Measurements from ENCODE around the gene GUCY1A1. TPM values are rescaled to one million over a fixed set of nuclear protein-coding genes. Genes with fewer than 3 reads are reported as not detected.
"Not testable (repeated sequence)": the region's sequence is repeated elsewhere in the genome, so short reads cannot be mapped to it uniquely, and the experiment has no call there.

The GUCY1A1 gene
- total RNA-seq, 4 donors from 2014 or later, result 50.3 to 73.7 (median 57.8) TPM

DNA sequence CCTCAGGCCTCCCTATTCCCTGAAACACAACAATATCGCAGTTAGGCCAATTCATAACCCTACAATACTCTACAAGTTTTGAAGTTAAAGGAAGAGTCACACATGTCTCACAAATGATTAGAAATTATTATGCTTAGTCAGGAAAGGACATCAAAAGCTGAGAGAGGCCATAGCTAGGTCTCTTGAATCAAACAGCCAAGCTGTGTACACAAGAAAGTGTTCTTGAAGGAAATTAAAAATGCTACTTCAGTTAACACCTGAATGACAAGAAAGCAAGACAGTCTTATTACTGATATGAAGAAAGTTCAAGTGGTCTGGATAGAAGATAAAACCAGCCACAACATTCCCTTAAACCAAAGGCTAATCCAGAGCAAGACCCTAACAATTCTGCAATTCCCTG lies 23.6 kb upstream of the GUCY1A1 start:
- no peaks in the 10 kb centered on the region for H3K36me3 ChIP-seq
- 100% methylated on average over 1 of the region's 1 CpG for WGBS
- no peak overlapping the region for H3K4me3 ChIP-seq
- no peaks in the 10 kb centered on the region for H3K9me3 ChIP-seq
- H3K4me1 ChIP-seq, result no peaks in the 10 kb centered on the region
- intact Hi-C loops (cut with DNase I), result no loop called here
- TF ChIP-seq POLR2A (IDR thresholded peaks at IDR 0.05; ENCODE audit: low read depth) (no peak), POLR2AphosphoS5 (IDR thresholded peaks at IDR 0.05) (no peak), EP300 (IDR thresholded peaks at IDR 0.05) (no peak)
- TF ChIP-seq, protein P1, sequence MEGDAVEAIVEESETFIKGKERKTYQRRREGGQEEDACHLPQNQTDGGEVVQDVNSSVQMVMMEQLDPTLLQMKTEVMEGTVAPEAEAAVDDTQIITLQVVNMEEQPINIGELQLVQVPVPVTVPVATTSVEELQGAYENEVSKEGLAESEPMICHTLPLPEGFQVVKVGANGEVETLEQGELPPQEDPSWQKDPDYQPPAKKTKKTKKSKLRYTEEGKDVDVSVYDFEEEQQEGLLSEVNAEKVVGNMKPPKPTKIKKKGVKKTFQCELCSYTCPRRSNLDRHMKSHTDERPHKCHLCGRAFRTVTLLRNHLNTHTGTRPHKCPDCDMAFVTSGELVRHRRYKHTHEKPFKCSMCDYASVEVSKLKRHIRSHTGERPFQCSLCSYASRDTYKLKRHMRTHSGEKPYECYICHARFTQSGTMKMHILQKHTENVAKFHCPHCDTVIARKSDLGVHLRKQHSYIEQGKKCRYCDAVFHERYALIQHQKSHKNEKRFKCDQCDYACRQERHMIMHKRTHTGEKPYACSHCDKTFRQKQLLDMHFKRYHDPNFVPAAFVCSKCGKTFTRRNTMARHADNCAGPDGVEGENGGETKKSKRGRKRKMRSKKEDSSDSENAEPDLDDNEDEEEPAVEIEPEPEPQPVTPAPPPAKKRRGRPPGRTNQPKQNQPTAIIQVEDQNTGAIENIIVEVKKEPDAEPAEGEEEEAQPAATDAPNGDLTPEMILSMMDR (IDR thresholded peaks at IDR 0.05), result no peak
- no peaks in the 10 kb centered on the region for H3K27me3 ChIP-seq
- H3K27ac ChIP-seq (replicated peaks in 1 of 4), result no peak overlapping the region
- no peak for DNase-seq (ENCODE audit: extremely low spot score)

DNA sequence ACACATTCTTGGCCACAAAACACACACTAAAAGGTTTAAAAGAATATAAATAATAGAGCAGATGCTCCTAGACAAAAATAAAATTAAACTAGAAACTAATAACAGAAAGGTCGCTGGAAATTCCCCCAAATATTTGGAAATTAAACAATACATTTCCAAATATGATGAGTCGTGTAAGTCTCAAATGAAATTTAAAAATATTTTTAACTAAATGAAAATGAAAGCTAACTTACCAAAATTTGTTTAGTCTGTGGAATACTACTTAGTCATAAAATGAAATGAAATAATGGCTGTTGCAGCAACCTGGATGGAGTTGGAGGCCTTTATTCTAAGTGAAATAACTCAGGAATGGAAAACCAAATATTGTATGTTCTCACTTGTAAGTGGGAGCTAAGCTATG lies 20.6 kb upstream of the GUCY1A1 start:
- H3K36me3 ChIP-seq, result no peaks in the 10 kb centered on the region
- no peaks in the 10 kb centered on the region for H3K27me3 ChIP-seq
- no peak overlapping the region for H3K27ac ChIP-seq (replicated peaks in 1 of 4)
- DNase-seq (ENCODE audit: extremely low spot score), result no peak
- no peak overlapping the region for H3K4me3 ChIP-seq
- H3K4me1 ChIP-seq, result no peaks in the 10 kb centered on the region
- 91% methylated on average over 2 of the region's 2 CpGs for WGBS
- no peaks in the 10 kb centered on the region for H3K9me3 ChIP-seq
- TF ChIP-seq, protein P1 (IDR thresholded peaks at IDR 0.05), result no peak
- no peak for TF ChIP-seq POLR2AphosphoS5 (IDR thresholded peaks at IDR 0.05)
- no peak for TF ChIP-seq POLR2A (IDR thresholded peaks at IDR 0.05; ENCODE audit: low read depth)
- no peak for TF ChIP-seq EP300 (IDR thresholded peaks at IDR 0.05)
- intact Hi-C loops (cut with DNase I), result no loop called here

DNA sequence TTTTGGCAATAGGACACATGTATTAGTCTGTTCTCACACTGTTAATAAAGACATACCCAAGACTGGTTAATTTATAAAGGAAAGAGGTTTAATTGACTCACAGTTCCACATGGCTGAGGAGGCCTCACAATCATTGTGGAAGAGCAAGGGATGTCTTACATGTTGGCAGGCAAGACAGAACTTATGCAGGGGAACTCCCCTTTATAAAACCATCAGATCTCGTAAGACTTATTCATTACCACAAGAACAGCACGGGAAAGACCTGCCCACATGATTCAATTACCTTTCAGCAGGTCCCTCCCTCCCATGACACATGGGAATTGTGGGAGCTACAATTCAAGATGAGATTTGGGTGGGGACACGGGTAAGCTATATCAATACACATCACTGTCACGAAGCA lies 15.9 kb upstream of the GUCY1A1 start:
- intact Hi-C loops (cut with DNase I); H3K27ac ChIP-seq (replicated peaks in 1 of 4); DNase-seq (ENCODE audit: extremely low spot score); H3K4me1 ChIP-seq; H3K4me3 ChIP-seq; H3K9me3 ChIP-seq; H3K36me3 ChIP-seq; H3K27me3 ChIP-seq: not testable (repeated sequence)
- WGBS, result 88% methylated on average over 4 of the region's 4 CpGs

DNA sequence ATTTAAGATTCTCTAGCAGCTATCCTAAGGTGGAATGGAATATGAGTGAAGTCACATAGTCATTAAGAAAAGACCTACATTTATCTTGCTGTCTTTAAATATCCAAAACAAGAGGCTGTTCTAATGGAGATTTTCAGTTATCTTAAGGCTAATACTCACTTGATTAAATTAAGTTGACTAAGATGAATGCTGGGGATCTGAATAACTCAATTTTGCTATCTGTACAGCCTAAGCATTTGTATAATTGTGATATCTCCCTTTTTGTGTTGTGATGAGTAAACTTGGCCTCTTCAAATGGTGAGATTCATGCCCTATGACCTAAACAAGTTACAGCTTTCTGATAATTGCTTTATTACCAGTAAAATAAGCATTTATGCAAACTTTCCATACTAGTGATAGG lies 13.6 kb upstream of the GUCY1A1 start:
- H3K4me1 ChIP-seq, result no peaks in the 10 kb centered on the region
- H3K9me3 ChIP-seq, result no peaks in the 10 kb centered on the region
- no peak for DNase-seq (ENCODE audit: extremely low spot score)
- no peak overlapping the region for H3K27ac ChIP-seq (replicated peaks in 1 of 4)
- TF ChIP-seq POLR2AphosphoS5 (IDR thresholded peaks at IDR 0.05) (no peak), POLR2A (IDR thresholded peaks at IDR 0.05; ENCODE audit: low read depth) (no peak)
- no peaks in the 10 kb centered on the region for H3K27me3 ChIP-seq
- no peaks in the 10 kb centered on the region for H3K36me3 ChIP-seq
- no peak overlapping the region for H3K4me3 ChIP-seq
- intact Hi-C loops (cut with DNase I), result no loop called here

DNA sequence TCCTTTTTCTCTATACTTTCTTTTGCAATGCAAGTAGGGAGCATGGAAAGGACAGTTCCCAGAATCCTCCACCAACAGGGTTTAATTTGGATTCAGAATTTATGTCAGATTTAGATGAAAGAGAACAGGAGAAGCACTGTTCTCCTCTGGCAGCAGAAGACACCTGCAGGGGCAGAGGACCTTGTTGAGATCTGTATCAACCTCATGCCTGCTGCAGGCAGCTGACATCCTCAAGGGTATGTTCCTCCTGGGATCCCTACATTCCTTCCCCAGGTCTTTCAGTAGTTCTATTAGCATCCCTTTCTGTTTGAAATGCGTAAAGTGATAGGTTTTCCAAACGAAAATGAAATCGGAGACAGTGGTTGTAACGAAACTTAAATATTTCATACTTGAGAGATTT lies 10.6 kb upstream of the GUCY1A1 start:
- Histone ChIP-seq H3K36me3 (no peaks in the 10 kb centered on the region), H3K9me3 (no peaks in the 10 kb centered on the region), H3K27ac (replicated peaks in 1 of 4) (no peak overlapping the region), H3K27me3 (no peaks in the 10 kb centered on the region), H3K4me3 (no peak overlapping the region), H3K4me1 (peaks cover 6 to 21% (median 18%) of the 10 kb centered on the region in 4 donors)
- TF ChIP-seq, protein P1 (IDR thresholded peaks at IDR 0.05), result no peak
- TF ChIP-seq POLR2AphosphoS5 (IDR thresholded peaks at IDR 0.05) (no peak), EP300 (IDR thresholded peaks at IDR 0.05) (no peak), POLR2A (IDR thresholded peaks at IDR 0.05; ENCODE audit: low read depth) (no peak)
- 88% methylated on average over 4 of the region's 4 CpGs for WGBS
- intact Hi-C loops (cut with DNase I), result no loop called here
- DNase-seq (ENCODE audit: extremely low spot score), result no peak

DNA sequence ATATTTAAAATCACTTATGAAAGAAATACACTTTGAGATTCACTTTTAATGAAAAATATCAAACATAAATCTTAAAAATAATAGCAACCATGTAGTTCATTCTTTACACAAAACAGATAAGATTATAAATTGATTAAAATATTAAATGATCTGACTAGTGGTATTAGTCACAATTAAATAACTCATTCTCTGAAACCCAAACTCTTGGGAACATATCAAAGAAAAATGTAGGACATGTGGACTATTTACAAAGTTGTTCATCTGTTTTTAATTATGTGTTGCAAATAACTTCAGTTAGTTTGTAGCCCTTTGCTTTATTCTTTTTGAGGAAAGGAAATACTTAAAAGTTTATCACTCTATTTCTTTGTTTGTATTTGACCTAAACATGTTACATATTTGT lies 9.5 kb upstream of the GUCY1A1 start:
- peaks cover 6 to 21% (median 18%) of the 10 kb centered on the region in 4 donors for H3K4me1 ChIP-seq
- intact Hi-C loops (cut with DNase I), result no loop called here
- H3K9me3 ChIP-seq, result no peaks in the 10 kb centered on the region
- H3K4me3 ChIP-seq, result no peak overlapping the region
- DNase-seq (ENCODE audit: extremely low spot score), result no peak
- no peaks in the 10 kb centered on the region for H3K27me3 ChIP-seq
- TF ChIP-seq EP300 (IDR thresholded peaks at IDR 0.05), result no peak
- TF ChIP-seq POLR2A (IDR thresholded peaks at IDR 0.05; ENCODE audit: low read depth), result no peak
- TF ChIP-seq, protein P1 (IDR thresholded peaks at IDR 0.05), result no peak
- no peak for TF ChIP-seq POLR2AphosphoS5 (IDR thresholded peaks at IDR 0.05)
- no peaks in the 10 kb centered on the region for H3K36me3 ChIP-seq
- no peak overlapping the region for H3K27ac ChIP-seq (replicated peaks in 1 of 4)

Measured in esophagus muscularis mucosa (tissue), 4 donors.